A673 (cell line): ENCODE data around the gene RNF223. TPM values are rescaled to one million over a fixed set of nuclear protein-coding genes. Genes with fewer than 3 reads are reported as not detected.

Experiments used
- BruUV-seq: library from RNA; stranded (reverse); fragments of 400-500 nt; replicated peaks from 2 replicates; lab custom pipeline; 2021; lab: Mats Ljungman, UMichigan
- CTCF ChIA-PET: fragments of 300-600 bp; sonication (Branson Sonifier 250); formaldehyde crosslinking; loops from one replicate; lab custom pipeline; 2022; ENCODE audit warnings: antibody characterized with exemption; lab: Charles Lee
- POLR2A ChIA-PET: fragments of 300-600 bp; sonication (Branson Sonifier 250); formaldehyde crosslinking; loops from one replicate; lab custom pipeline; 2022; ENCODE audit warnings: antibody characterized with exemption; ENCODE audit not compliant: low non-redundant PET; lab: Charles Lee
- DNase-seq: peaks from one replicate; pipeline ENCODE4 v3.0.0-alpha.2; 2015; ENCODE audit warnings: low spot score
- H3K27ac ChIP-seq: fragments of 200-600 bp; sonication (generic); 2 replicates; pipeline ENCODE4 v1.5.1; 2016; ENCODE audit warnings: mixed run types, low read depth, mild to moderate bottlenecking, mixed read lengths, antibody characterized with exemption, low read length; ENCODE audit not compliant: poor library complexity, severe bottlenecking
- H3K27me3 ChIP-seq: fragments of 200-600 bp; sonication (generic); replicated peaks from 2 replicates; pipeline ENCODE4 v1.6.1; 2017; ENCODE audit warnings: mixed run types, low read depth, mild to moderate bottlenecking, mixed read lengths, antibody characterized with exemption, low read length; ENCODE audit not compliant: insufficient read depth, poor library complexity
- H3K36me3 ChIP-seq: fragments of 200-600 bp; sonication (generic); 2 replicates; pipeline ENCODE4 v1.6.1; 2016; ENCODE audit warnings: mixed run types, mild to moderate bottlenecking, mixed read lengths, antibody characterized with exemption, low read length; ENCODE audit not compliant: insufficient read depth, poor library complexity, severe bottlenecking
- H3K4me1 ChIP-seq: fragments of 200-600 bp; sonication (generic); 2 replicates; pipeline ENCODE4 v1.6.1; 2017; ENCODE audit warnings: mixed run types, mild to moderate bottlenecking, mixed read lengths, antibody characterized with exemption, low read length; ENCODE audit not compliant: insufficient read depth, poor library complexity, severe bottlenecking
- H3K4me3 ChIP-seq: fragments of 200-600 bp; sonication (generic); 2 replicates; pipeline ENCODE4 v1.5.1; 2016; ENCODE audit warnings: low read depth, mixed run types, mild to moderate bottlenecking, mixed read lengths, low read length; ENCODE audit not compliant: poor library complexity, severe bottlenecking
- H3K9me3 ChIP-seq: fragments of 200-600 bp; sonication (generic); 2 replicates; pipeline ENCODE4 v1.6.1; 2016; ENCODE audit warnings: mixed run types, low read depth, mild to moderate bottlenecking, mixed read lengths, antibody characterized with exemption, low read length; ENCODE audit not compliant: poor library complexity, severe bottlenecking
- CTCF ChIP-seq: fragments of 300-800, 200-600 bp; sonication (generic); conservative IDR thresholded peaks from 2 replicates; pipeline ENCODE4 v1.5.1; 2017; ENCODE audit warnings: low read depth, mild to moderate bottlenecking, antibody characterized with exemption, low read length, moderate library complexity, mixed read lengths
- EZH2 ChIP-seq: fragments of 200-600 bp; sonication (generic); IDR thresholded peaks from 2 replicates; pipeline ENCODE4 v1.6.1; 2017; ENCODE audit warnings: borderline replicate concordance, low read depth, mild to moderate bottlenecking, mixed read lengths, antibody characterized with exemption, low read length; ENCODE audit not compliant: poor library complexity, severe bottlenecking
- intact Hi-C: fragments of 100-400 bp; cut with micrococcal nuclease; formaldehyde crosslinking; loops from one replicate; pipeline ENCODE4 v1.10.0; 2022; ENCODE audit not compliant: unreplicated experiment
- total RNA-seq: library from RNA; stranded (reverse); gene quantifications from 2 replicates; pipeline ENCODE4 v1.2.3, GENCODE V29; 2021

RNF223 gene
- total RNA-seq, 1 experiment from 2014 or later = not detected

GRCh38 chr1:1051127-1051810, 22.8 kb downstream of the RNF223 start:
- Histone ChIP-seq H3K36me3 (peaks cover 26% of the 10 kb centered on the region), H3K27me3 (no peaks in the 10 kb centered on the region), H3K4me3 (no peak overlapping the region), H3K27ac (no peak overlapping the region), H3K4me1 (no peaks in the 10 kb centered on the region), H3K9me3 (no peaks in the 10 kb centered on the region)
- intact Hi-C loops = no loop called here
- ChIA-PET POLR2A (no interaction called here), CTCF (no interaction called here)
- no TSS peak for BruUV-seq
- no peak for DNase-seq
- no peak for TF ChIP-seq CTCF
- no peak for TF ChIP-seq EZH2

- intact Hi-C loops = no loop called here
- H3K4me3 ChIP-seq = no peak overlapping the region
- DNase-seq = no peak
- TF ChIP-seq CTCF (no peak), EZH2 (no peak)
- no peaks in the 10 kb centered on the region for H3K4me1 ChIP-seq
- peaks cover 28% of the 10 kb centered on the region for H3K36me3 ChIP-seq
- H3K27ac ChIP-seq = no peak overlapping the region
- H3K27me3 ChIP-seq = no peaks in the 10 kb centered on the region
- H3K9me3 ChIP-seq = no peaks in the 10 kb centered on the region
- CTCF ChIA-PET = no interaction called here
- no TSS peak for BruUV-seq
- POLR2A ChIA-PET = no interaction called here
Measured at GRCh38 chr1:1050577-1051052, 23.5 kb downstream of the RNF223 start.

- Histone ChIP-seq H3K4me1 (no peaks in the 10 kb centered on the region), H3K4me3 (no peak overlapping the region), H3K27me3 (no peaks in the 10 kb centered on the region), H3K36me3 (peaks cover 26% of the 10 kb centered on the region), H3K9me3 (no peaks in the 10 kb centered on the region), H3K27ac (no peak overlapping the region)
- intact Hi-C loops = no loop called here
- TSS peak; percentile 33 for BruUV-seq
- CTCF ChIA-PET = no interaction called here
- POLR2A ChIA-PET = no interaction called here
- no peak for TF ChIP-seq CTCF
- no peak for TF ChIP-seq EZH2
- no peak for DNase-seq
Measured at GRCh38 chr1:1049318-1050165, 24.6 kb downstream of the RNF223 start.
